HUES6 (cell line): ENCODE data around the gene VAC14.

Experiments
- H3K27ac ChIP-seq: 2 replicates; pipeline ENCODE4 v1.7.0; 2013; ENCODE audit warnings: low read depth, mild to moderate bottlenecking, low read length, inconsistent platforms
- H3K27me3 ChIP-seq: 2 replicates; pipeline ENCODE4 v1.6.1; 2013; ENCODE audit warnings: low read length; ENCODE audit not compliant: control insufficient read depth, insufficient read depth
- H3K36me3 ChIP-seq: 2 replicates; pipeline ENCODE4 v1.6.1; 2013; ENCODE audit warnings: low read length; ENCODE audit not compliant: control insufficient read depth, insufficient read depth
- H3K4me1 ChIP-seq: 2 replicates; pipeline ENCODE4 v1.6.1; 2013; ENCODE audit warnings: low read length; ENCODE audit not compliant: control insufficient read depth, insufficient read depth
- H3K4me3 ChIP-seq: 2 replicates; pipeline ENCODE4 v1.5.1; 2013; ENCODE audit warnings: low read depth, low read length
- H3K9ac ChIP-seq: one replicate; pipeline ENCODE4 v1.6.1; 2013; ENCODE audit warnings: mild to moderate bottlenecking, low read length
- H3K9me3 ChIP-seq: 2 replicates; pipeline ENCODE4 v1.6.1; 2013; ENCODE audit warnings: low read depth, low read length; ENCODE audit not compliant: control insufficient read depth, insufficient read depth

The VAC14 gene

DNA sequence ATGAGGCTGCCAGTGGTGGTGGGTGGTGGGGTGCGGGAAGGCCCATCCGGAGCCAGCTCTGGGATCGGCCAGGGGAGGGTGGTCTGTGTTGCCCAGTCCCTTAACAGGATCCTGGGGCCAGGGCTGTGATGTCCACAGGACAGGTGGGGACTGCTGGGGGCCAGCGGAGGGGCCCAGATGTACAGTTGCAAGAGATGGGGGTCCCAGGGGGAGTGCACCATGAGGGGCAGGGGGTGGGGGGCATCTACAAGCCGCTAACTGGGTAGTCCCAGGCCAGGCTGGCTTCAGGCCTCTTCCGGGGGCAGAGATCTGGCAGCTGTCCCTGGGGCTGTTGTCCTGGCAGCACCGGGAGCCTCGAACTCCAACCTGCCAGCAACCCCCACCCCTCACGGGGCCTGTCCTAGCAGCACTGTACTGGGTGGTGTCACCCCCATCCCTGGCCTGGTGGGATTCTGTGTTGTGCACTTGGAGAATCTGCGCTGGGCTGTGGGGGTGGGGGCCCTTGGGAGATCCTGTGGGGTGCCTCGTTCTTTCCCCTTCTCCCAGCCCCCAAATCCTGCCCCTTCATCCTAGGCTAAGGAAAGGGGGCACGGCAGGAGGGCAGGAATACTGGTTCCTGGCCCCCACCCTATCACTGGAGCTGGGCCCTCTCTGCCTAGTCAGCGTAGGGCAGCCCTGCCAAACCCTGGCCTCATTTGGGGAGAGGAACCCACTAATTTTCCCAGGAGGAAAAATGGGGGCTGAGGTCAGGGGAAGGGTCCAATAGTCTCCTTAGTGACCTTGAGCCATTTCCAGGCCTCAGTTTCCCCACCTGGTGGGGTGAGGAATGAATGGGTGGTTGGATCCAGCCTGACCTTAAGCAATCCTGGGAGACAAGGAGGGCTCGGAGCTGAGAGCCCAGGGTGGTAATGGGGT lies 116.6 kb downstream of the VAC14 start:
- peak overlapping the region; percentile 6 for H3K9ac ChIP-seq
- peaks cover 4% of the 10 kb centered on the region; the same call in 1 of the 2 replicates for H3K27me3 ChIP-seq
- no peak overlapping the region for H3K27ac ChIP-seq
- peaks cover 42% of the 10 kb centered on the region for H3K4me1 ChIP-seq
- peak overlapping the region; percentile 80 for H3K4me3 ChIP-seq
- H3K36me3 ChIP-seq: no peaks in the 10 kb centered on the region
- H3K9me3 ChIP-seq: no peaks in the 10 kb centered on the region

DNA sequence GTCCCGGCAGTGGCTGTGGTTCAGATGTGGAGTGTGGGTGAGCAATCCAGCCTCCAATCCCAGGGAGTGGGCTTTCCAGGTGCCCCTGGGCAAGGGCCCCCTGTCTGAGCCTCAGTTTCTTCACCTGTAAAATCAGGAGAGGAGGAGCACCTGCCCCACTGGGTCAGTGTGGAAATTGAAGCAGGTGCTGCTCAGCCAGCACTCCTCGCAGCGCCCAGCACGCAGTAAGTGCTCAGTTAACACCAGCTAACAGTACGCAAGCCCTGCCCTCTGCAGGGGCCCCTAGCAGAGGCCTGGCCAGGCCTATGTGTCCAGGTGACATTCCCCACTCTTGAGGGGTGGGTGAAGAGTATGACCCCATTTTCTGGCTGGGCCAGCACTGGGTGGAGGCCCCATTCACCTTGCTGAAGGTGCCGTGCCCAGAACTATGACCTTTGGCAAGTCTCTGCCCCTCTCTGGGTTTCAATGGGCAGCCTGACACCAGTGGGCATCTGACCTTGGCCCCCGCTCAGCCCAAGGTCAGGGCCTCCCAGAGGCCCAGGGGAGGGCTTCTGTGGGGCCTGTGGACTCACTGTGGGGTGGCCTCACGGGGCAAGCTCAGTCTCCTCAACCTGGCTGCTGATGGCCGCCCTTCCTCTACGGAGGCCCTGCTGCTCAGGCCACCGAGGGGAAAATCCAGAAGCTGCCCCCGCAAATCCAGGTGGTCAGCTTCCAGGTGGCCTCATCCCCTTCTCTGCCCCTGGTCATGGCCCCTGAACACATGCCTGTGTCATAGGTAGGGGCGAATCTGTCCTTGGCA lies 117.6 kb downstream of the VAC14 start:
- H3K27ac ChIP-seq: no peak overlapping the region

DNA sequence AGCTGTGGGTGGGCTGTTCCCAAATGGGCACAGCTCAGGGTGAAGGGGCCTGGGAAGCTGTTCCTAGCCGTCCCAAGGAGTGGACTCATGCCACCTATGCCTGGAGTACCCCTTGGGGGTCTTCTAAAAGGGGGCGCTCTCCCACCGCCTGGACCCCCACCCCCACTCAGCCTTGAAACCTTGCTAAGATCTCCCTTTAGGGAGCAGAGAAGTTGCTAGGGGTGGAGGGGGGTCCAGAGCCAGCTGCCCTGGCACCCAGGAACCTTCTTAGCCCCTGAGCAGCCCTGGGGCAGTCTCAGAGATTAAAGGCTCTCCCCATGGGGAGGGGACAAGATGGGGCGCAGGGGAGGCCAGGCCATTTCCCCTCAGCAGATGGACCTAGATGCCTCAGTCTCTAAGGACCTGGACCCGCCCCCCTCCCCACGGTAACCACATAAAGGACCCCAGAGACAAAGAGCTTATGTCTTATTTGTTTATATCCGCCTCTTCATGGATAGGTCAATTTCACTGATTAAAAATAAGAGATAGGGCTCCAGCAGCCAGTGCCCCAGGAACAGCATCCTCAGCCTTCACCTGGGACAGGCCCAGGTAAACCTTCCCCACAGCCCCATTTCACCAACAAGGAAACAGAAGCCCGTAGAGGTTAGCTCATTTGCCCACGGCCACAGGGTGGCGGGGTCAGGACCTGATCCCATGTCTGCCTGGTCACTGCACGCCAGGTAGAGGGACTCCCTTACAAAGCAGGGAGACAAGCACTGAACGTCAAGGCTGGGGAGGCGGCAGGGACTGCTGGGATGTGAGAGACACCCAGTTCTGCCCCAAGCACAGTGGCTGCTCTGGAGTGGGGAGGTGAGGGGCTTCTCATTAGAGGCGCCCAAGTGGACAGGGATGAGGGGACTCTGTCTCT lies 118.5 kb downstream of the VAC14 start:
- peaks cover 18% of the 10 kb centered on the region for H3K36me3 ChIP-seq
- peaks cover 41% of the 10 kb centered on the region for H3K4me1 ChIP-seq
- no peaks in the 10 kb centered on the region for H3K9me3 ChIP-seq
- H3K4me3 ChIP-seq: no peak overlapping the region
- no peak overlapping the region for H3K9ac ChIP-seq
- no peak overlapping the region for H3K27ac ChIP-seq
- peaks cover 4% of the 10 kb centered on the region; the same call in 1 of the 2 replicates for H3K27me3 ChIP-seq

More for the DNA sequence above, 117.6 kb downstream of the VAC14 start:
- Histone ChIP-seq H3K27me3 (peaks cover 4% of the 10 kb centered on the region; the same call in 1 of the 2 replicates), H3K4me3 (no peak overlapping the region), H3K9me3 (no peaks in the 10 kb centered on the region), H3K36me3 (peaks cover 9% of the 10 kb centered on the region), H3K4me1 (peaks cover 48% of the 10 kb centered on the region), H3K9ac (no peak overlapping the region)

DNA sequence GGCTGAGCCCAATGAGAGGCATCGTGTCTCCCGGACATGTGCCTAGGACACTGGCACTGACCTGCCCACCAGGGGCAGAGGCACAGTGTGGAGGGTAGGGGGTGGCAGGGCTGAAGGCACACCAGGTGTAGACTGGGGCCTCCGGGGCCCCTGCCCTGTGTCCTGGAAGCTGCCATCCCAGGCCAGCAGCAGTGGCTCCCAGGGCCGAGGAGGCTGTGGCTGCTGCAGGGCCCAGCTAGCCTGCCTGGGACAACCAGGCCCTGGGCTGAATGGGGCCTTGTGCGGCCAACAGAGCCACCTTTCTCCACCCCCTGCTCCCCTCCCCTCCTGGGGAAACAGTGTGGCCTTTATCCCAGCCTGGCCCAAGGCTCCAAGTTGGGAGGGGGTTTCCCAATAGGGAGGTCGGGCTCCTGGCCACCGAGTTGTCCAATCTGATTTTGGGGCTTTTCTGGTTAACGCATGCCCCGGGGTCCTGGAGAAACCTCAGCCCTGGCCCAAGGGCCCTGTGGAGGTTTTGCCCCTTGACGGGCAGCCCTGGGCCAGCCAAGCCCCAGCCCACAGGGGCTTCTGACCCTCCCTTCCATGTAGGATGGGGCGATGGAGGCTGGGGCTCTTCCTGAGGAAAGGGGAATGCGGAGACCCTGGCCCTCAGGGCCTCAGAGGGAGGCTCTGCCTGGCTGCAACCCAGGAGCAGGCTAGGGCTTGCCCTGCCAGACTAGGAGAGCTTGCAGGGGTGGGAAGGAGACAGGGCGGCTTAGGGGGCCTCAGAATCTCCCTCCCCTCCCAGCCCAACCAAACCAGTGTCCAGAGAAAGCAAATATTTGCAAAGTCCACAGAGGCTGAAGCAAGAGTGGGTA lies 119.3 kb downstream of the VAC14 start:
- H3K27me3 ChIP-seq: peaks cover 4% of the 10 kb centered on the region; the same call in 1 of the 2 replicates
- peaks cover 32% of the 10 kb centered on the region for H3K4me1 ChIP-seq
- H3K4me3 ChIP-seq: no peak overlapping the region
- H3K9ac ChIP-seq: no peak overlapping the region
- no peaks in the 10 kb centered on the region for H3K9me3 ChIP-seq
- H3K36me3 ChIP-seq: peaks cover 25% of the 10 kb centered on the region
- no peak overlapping the region; the same call in 1 of the 2 replicates for H3K27ac ChIP-seq

DNA sequence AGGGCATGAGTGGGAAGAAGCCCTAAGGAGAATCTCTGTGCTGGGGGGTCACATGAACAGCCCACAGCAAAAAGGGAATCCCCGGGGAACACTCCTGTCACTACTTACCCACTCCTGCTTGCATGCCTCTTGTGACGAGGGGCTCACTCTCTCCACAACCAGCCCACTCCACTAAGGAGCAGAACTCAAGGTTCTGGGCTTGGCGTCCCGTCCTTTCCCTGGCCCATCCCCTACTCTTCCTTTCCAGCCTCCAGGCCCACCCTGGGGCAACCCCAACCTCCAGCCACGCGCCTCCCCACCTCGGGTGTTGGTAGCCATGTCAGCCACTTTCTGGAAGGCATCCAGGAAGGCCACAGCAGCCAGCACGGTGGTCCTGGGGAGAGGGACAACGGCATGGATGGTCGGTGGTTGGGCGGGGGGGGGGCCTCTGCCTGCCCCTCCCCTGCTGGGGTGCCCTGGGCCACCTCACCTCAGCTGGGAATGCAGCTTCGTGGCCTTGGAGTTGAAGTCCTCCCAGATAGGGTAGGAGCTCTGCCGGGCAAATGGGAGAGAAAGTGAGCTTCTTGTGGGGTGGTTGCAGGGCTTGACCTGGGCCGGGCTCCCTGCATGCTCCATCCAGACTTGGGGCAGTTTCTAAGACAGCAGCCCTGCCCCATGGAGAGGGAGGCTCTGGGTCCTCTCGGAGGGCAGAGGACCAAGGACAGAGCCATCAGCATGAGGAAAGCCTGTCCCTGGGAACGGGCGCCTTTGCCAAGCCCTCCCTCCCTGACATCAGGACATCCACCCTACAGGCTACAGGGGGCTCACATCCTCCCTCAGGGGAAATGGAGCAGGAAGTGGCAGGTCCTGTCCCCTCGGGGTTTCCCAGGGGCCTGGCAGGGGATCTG lies 120.2 kb downstream of the VAC14 start:
- H3K27me3 ChIP-seq: no peaks in the 10 kb centered on the region
- no peaks in the 10 kb centered on the region for H3K9me3 ChIP-seq
- no peak overlapping the region for H3K27ac ChIP-seq
- H3K36me3 ChIP-seq: peaks cover 33% of the 10 kb centered on the region
- no peak overlapping the region for H3K9ac ChIP-seq
- peaks cover 28% of the 10 kb centered on the region; the same call in 1 of the 2 replicates for H3K4me1 ChIP-seq
- 0 out of 2 replicates have a peak overlapping the region, but pooled peaks have one; percentile 17 for H3K4me3 ChIP-seq

DNA sequence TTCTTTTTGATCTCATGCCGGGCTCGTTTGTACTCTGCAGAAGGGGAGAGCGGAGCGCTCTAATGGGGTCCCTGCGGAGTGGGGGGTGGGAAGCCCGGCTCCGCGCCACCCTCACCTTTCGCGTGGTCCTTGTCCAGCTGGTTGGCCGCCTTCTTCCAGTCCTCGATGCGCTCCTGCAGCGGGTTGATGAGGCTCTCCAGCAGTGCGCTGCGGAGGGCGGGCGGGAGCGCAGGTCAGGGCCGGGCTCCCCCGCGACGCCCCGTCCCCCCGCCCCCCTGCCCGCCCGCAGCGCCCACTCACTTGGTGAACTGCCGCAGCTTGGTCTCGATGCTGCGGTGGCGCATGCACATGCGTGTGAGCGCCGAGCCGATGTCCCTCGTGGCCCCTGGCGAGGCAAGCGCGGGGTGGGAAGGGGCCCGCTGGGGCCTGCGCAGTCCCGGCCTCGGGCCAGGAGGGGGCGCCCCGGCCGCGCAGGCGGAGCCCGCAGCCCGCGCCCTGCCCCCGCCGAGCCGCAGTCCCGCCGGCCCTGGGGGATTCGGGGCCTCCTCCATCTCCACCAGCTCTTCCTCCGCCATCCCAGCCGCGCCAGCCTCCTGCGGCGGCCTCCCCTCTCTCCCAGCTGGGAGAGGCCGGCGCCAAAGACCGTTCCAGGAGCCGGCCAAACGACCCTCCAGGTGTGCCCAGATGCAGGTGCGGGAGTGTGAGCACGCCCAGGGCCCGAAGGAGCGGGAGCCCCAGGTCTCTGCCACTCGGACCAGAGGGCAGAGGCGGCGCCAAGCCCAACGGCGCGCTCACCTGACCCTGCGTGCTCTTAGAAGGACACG lies 121.1 kb downstream of the VAC14 start:
- no peak overlapping the region for H3K9ac ChIP-seq
- H3K27ac ChIP-seq: no peak overlapping the region; the same call in 1 of the 2 replicates
- H3K9me3 ChIP-seq: no peaks in the 10 kb centered on the region
- H3K27me3 ChIP-seq: no peaks in the 10 kb centered on the region
- H3K4me3 ChIP-seq: 0 out of 2 replicates have a peak overlapping the region, but pooled peaks have one; percentile 17
- peaks cover 37% of the 10 kb centered on the region for H3K36me3 ChIP-seq
- peaks cover 28% of the 10 kb centered on the region; the same call in 1 of the 2 replicates for H3K4me1 ChIP-seq

DNA sequence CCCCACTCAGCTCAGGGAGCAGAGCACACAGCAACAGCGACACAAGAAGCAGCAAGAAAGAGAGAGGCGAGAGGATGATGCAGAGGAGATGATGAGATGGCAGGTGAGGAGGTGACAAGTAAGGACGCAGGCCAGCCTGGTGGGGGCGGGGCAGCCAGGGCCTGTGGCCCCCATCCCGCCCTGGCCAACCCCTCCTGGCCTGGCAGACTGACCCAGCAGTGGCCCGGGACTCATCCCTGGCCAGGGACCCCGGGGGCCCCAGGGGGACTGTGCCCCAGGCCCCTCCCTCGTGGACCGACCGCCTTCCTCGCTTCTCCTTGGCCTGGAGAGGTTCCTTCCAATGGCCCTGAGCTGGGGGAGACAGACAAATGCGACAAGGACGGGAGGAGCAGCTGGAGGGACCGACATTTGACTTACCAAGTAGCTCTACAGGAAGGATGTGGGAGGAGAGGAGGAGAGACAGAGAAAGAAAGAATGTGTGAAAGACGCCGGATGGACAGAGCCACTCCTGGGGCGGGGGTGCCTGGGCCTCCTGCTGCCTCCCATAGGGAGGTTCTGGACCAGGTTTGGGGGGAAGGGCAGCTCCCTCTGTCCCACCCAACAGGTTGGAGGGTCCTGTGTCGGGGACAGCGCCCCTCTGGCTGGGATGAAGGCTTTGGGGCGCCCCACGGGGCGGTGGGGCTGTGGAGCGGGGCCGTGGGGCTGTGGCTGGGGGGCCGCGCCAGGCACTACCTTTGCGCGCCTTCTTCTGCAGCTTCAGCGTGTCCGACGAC lies 121.9 kb downstream of the VAC14 start:
- Histone ChIP-seq H3K4me3 (no peak overlapping the region), H3K9me3 (no peaks in the 10 kb centered on the region), H3K36me3 (peaks cover 45% of the 10 kb centered on the region), H3K9ac (no peak overlapping the region), H3K27me3 (no peaks in the 10 kb centered on the region), H3K4me1 (peaks cover 24% of the 10 kb centered on the region; the same call in 1 of the 2 replicates), H3K27ac (no peak overlapping the region; the same call in 1 of the 2 replicates)

DNA sequence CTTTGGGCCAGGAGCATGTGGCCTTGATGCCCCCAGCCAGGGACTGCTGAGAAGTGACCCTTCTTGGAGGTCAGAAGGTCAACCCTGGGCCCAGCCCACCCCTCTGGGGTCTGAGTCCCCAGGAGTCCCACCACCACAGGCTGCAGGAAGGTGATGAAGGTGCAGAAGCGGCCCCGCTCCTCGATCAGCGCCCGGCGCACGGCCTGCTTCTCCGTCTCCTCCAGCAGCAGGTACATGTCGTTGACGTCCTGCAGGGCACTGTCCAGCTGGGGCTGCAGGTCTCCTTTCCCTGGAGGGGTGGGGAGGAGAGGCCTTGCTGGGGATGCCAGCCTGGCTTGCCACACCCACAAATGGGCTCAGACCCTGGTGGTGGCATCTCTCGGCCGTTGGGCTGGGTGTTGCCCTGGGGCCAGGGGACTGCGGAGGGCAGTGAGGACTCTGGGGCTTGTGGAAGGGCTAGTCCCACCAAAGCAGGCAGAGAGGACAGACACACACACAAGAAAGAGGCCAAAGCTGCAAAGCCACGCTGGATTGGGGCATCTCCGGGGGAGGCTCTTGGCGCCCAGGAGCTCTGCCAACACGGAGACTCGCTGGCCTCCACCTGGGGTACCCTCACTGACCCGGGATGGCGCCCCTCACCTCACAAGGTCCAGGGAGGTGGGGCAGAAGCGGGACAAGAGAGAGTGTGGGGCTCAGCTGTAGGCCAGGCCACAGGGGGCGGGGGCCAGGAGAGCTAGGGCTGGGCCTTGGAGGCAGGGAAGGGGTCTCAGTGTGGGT lies 122.6 kb downstream of the VAC14 start:
- Histone ChIP-seq H3K27ac (no peak overlapping the region), H3K27me3 (no peaks in the 10 kb centered on the region), H3K4me3 (no peak overlapping the region), H3K4me1 (peaks cover 24% of the 10 kb centered on the region; the same call in 1 of the 2 replicates), H3K9ac (peak overlapping the region; percentile 31), H3K36me3 (peaks cover 50% of the 10 kb centered on the region), H3K9me3 (no peaks in the 10 kb centered on the region)
